NB4 (cell line): ENCODE data around the gene KRT6A.

ENCODE experiments used
- POLR2A ChIP-seq: IDR thresholded peaks from 2 replicates; pipeline ENCODE4 v1.6.1; 2011; ENCODE audit warnings: mild to moderate bottlenecking; ENCODE audit not compliant: insufficient read length; ENCODE audit errors: extremely low read depth
- TF ChIP-seq, protein P1 (sequence below): IDR thresholded peaks from one replicate; pipeline ENCODE4 v1.5.1; 2012; ENCODE audit warnings: low read depth, low read length

DNA sequence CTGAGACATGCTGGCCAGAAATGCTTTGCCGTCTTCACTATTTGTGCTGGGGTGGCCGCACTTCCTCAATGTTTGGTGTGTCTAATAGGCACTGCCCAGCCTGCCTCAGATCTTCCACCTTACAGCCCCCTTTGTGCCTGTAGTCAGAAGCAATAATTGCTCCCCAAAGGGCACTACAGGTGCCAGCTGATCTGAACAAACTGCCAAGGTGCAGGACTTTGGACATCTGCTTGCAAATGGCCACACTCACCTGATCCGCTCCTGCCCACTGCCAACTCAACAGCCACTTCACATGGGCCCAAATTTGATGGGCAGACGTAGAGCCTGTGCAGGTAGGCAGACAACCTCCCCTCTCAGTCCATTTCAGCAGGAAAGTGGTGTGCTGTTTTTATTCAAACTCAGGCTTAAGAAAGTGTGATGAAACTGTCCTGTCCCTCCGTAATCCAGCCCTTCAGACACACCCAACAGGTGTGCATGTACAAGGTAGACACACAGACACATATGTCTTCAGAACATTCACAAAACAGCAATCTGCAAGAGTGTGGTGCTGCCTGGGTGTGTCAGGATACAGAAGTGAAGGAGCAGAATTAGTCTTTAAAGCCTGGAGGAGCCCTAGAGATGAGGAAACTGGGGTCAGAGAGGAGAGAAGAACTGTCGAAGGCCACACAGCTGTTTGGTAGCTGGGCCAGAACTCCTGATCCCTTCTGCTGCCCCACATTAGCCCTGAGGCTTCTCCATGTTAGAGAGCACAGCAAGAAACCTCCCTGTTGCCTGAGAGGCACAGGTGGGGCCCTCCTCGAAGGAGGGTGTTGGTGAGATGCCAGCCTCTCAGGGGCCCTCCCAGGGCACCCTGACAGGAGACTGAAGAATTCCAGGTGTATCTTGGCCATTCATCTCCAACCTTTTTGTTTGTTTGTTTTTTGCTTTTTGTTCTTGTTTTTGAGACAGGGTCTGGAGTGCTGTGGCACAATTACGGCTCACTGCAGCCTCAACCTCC lies 54.5 kb downstream of the KRT6A start:
- TF ChIP-seq, protein P1, sequence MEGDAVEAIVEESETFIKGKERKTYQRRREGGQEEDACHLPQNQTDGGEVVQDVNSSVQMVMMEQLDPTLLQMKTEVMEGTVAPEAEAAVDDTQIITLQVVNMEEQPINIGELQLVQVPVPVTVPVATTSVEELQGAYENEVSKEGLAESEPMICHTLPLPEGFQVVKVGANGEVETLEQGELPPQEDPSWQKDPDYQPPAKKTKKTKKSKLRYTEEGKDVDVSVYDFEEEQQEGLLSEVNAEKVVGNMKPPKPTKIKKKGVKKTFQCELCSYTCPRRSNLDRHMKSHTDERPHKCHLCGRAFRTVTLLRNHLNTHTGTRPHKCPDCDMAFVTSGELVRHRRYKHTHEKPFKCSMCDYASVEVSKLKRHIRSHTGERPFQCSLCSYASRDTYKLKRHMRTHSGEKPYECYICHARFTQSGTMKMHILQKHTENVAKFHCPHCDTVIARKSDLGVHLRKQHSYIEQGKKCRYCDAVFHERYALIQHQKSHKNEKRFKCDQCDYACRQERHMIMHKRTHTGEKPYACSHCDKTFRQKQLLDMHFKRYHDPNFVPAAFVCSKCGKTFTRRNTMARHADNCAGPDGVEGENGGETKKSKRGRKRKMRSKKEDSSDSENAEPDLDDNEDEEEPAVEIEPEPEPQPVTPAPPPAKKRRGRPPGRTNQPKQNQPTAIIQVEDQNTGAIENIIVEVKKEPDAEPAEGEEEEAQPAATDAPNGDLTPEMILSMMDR = no peak
- TF ChIP-seq POLR2A = no peak
